Activated T-cell treated with anti-CD3 and anti-CD28 coated beads, Interleukin-2, amount 50 U/mL, for 72 hours (primary cell): ENCODE data around the gene ZNF487. TPM values are rescaled to one million over a fixed set of nuclear protein-coding genes. Genes with fewer than 3 reads are reported as not detected.
"Not testable (repeated sequence)": the region's sequence is repeated elsewhere in the genome, so short reads cannot be mapped to it uniquely, and the experiment has no call there.

Experiments
- ATAC-seq, 2 donors: fragments of 150-1000 bp; cut with Tn5 transposase; replicated peaks in 1 of 2; 2 replicates each; pipeline ENCODE4 v1.10.0; 2021; ENCODE audit warnings: moderate library complexity in 2 of 2, mild to moderate bottlenecking in 1 of 2
- DNase-seq, 2 donors: peaks; one replicate each; pipeline ENCODE4 v3.0.0; 2021 to 2022; ENCODE audit warnings: mixed read lengths in 1 of 2
- H3K27ac Mint-ChIP-seq: one replicate; pipeline ENCODE4 v1.8.0; 2022; ENCODE audit warnings: mild to moderate bottlenecking, moderate library complexity, mixed read lengths
- H3K27me3 Mint-ChIP-seq: one replicate; pipeline ENCODE4 v1.8.0; 2022; ENCODE audit warnings: low read depth, mixed read lengths
- H3K36me3 Mint-ChIP-seq, 2 donors: one replicate each; pipeline ENCODE4 v1.8.0; 2022; ENCODE audit warnings: mixed read lengths in 2 of 2, mild to moderate bottlenecking in 1 of 2; ENCODE audit not compliant: insufficient read depth in 2 of 2
- H3K4me1 Mint-ChIP-seq: one replicate; pipeline ENCODE4 v1.8.0; 2022; ENCODE audit warnings: low read depth, mixed read lengths
- H3K4me3 Mint-ChIP-seq, 2 donors: one replicate each; pipeline ENCODE4 v1.8.0; 2022; ENCODE audit warnings: mild to moderate bottlenecking in 2 of 2, mixed read lengths in 2 of 2, moderate library complexity in 2 of 2
- H3K9me3 Mint-ChIP-seq, 2 donors: one replicate each; pipeline ENCODE4 v1.8.0; 2022; ENCODE audit warnings: mixed read lengths in 2 of 2
- total RNA-seq, 2 donors: library from RNA; stranded (reverse); gene quantifications; one replicate each; pipeline ENCODE4 v1.2.3, GENCODE V29; 2022

ZNF487 gene
- total RNA-seq, 2 donors from 2014 or later: 2.9 to 3.6 TPM

GRCh38 chr10:43408710-43409384 lies 28.1 kb upstream of the ZNF487 start, which contains the start of gene HNRNPF:
TSS of gene HNRNPF (minus strand) at chr10:43409186. CDS start at chr10:43387884, 21,302 bp downstream.
- Mint-ChIP-seq H3K9me3 (no peaks in the 10 kb centered on the region), H3K27me3 (no peaks in the 10 kb centered on the region), H3K36me3 (peaks cover 11 to 27% of the 10 kb centered on the region in 2 donors), H3K4me1 (peaks cover 34% of the 10 kb centered on the region), H3K27ac (peak within 1 kb of the TSS; percentile 94), H3K4me3 (peak within 1 kb of the TSS; percentile 94 to 100)
- ATAC-seq: peak; percentile 79
- peak; percentile 96 to 98 for DNase-seq

DNA sequence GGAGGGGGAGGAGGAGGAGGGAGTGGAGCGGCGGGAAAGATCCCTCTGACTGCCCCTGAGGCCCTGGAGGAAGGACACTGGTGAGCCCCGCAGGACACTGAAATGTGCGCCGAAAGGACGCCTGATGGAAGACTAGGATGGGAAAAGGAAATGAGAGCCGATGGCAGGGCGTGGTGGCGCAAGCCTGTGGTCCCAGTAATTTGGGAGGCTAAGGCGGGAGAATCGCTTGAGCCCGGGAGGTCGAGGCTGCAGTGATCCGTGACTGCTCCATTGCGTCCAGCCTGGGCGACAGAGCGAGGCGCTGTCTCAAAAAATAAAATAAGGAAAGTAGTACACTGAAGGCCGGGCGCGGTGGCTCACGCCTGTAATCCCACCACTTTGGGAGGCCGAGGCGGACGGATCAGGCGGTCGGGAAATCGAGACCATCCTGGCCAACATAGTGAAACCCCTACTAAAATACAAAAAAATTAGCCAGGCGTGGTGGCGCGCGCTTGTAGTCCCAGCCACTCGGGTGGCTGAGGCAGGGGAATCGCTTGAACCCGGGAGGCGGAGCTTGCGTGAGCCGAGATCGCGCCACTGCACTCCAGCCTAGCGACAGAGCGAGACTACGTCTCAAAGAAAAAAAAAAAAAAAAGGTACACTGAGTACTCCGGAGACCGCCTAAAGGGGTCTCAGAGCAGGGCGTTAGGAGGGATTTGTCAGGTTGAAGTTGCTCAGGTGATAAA lies 27.4 kb upstream of the ZNF487 start:
- H3K27me3 Mint-ChIP-seq: no peaks in the 10 kb centered on the region
- H3K4me3 Mint-ChIP-seq: peak overlapping the region; percentile 94 to 100
- DNase-seq: peak; percentile 70 to 78
- H3K4me1 Mint-ChIP-seq: peaks cover 27% of the 10 kb centered on the region
- H3K9me3 Mint-ChIP-seq: no peaks in the 10 kb centered on the region
- peak in 1 of 2 donors; percentile 8 for ATAC-seq
- H3K36me3 Mint-ChIP-seq: peaks cover 10 to 21% of the 10 kb centered on the region in 2 donors
- peak overlapping the region; percentile 94 for H3K27ac Mint-ChIP-seq

DNA sequence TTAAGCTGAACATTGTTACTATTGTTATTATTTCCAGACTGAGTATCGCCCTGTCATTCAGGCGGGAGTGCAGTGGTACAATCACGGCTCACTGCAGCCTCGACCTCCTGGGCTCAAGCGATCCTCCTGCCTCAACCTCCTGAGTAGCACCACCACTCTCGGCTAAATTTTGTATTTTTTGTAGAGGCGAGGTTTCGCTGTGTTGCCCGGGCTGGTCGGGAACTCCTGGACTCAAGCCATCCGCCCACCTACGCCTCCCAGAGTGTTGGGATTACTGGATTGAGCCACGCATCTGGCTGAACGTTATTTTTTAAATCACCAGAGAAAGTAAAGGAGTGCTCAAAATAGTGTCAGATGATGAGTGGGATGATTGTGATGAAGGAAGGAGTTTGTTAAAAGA lies 26.6 kb upstream of the ZNF487 start:
- Mint-ChIP-seq H3K4me1 (peaks cover 24% of the 10 kb centered on the region), H3K36me3 (peaks cover 8 to 17% of the 10 kb centered on the region in 2 donors), H3K9me3 (no peaks in the 10 kb centered on the region), H3K27me3 (no peaks in the 10 kb centered on the region), H3K4me3 (peak overlapping the region; percentile 94 to 100), H3K27ac (peak overlapping the region; percentile 94)
- DNase-seq (no peak), ATAC-seq (no peak)

GRCh38 chr10:43411536-43411935 lies 25.4 kb upstream of the ZNF487 start:
- ATAC-seq: no peak
- no peak for DNase-seq
- H3K27ac Mint-ChIP-seq: no peak overlapping the region
- no peaks in the 10 kb centered on the region for H3K9me3 Mint-ChIP-seq
- peaks cover 4 to 13% of the 10 kb centered on the region in 2 donors for H3K36me3 Mint-ChIP-seq
- H3K4me3 Mint-ChIP-seq: peak overlapping the region in 1 of 2 donors; percentile 2
- H3K27me3 Mint-ChIP-seq: no peaks in the 10 kb centered on the region
- peaks cover 23% of the 10 kb centered on the region for H3K4me1 Mint-ChIP-seq

DNA sequence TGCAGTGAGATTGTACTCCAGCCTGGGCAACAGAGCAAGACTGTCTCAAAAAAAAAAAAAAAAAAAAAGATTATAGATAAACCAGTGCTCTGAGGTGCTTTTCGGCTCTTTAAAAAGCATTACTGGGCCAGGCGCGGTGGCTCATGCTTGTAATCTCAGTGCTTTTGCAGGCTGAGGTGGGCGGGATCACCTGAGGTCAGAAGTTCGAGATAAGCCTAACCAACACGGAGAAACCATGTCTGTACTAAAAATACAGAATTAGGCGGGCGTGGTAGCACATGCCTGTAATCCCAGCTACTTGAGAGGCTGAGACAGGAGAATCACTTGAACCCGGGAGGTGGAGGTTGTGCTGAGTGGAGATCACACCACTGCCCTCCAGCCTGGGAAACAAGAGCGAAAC lies 21.4 kb upstream of the ZNF487 start:
- no peaks in the 10 kb centered on the region for H3K27me3 Mint-ChIP-seq
- H3K4me1 Mint-ChIP-seq: peaks cover 44% of the 10 kb centered on the region
- DNase-seq (no peak), ATAC-seq (no peak)
- peaks cover 1 to 7% of the 10 kb centered on the region in 2 donors for H3K36me3 Mint-ChIP-seq
- no peak overlapping the region for H3K27ac Mint-ChIP-seq
- no peaks in the 10 kb centered on the region for H3K9me3 Mint-ChIP-seq
- H3K4me3 Mint-ChIP-seq: no peak overlapping the region

GRCh38 chr10:43417950-43418768 lies 18.8 kb upstream of the ZNF487 start:
- DNase-seq (peak; percentile 48 to 53), ATAC-seq (peak; percentile 31 to 45)
- H3K36me3 Mint-ChIP-seq: peaks cover 1 to 7% of the 10 kb centered on the region in 2 donors
- H3K4me1 Mint-ChIP-seq: peaks cover 50% of the 10 kb centered on the region
- peak overlapping the region; percentile 64 for H3K4me3 Mint-ChIP-seq
- no peaks in the 10 kb centered on the region for H3K27me3 Mint-ChIP-seq
- H3K27ac Mint-ChIP-seq: peak overlapping the region; percentile 90
- no peaks in the 10 kb centered on the region for H3K9me3 Mint-ChIP-seq

DNA sequence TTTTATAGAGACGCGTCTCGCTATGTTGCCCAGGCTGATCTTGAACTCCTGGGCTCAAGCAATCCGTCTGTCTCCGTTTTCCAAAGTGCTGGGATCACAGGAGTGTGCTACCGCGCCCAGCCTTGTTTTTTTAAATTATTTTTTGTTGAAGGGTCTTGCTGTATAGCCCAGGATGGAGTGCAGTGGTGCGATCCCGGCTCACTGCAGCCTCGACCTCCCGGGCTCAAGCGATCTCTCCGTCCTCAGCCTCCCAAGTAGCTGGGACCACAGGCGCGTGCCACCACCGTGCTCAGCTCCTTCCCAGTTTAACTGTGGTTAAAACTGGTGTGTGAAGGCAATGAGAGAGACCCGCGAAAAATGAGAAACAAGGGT lies 16.9 kb upstream of the ZNF487 start:
- Mint-ChIP-seq H3K9me3 (no peaks in the 10 kb centered on the region), H3K36me3 (peaks cover 1 to 7% of the 10 kb centered on the region in 2 donors), H3K27ac (peak overlapping the region; percentile 97), H3K4me3 (peak overlapping the region; percentile 97 to 98), H3K4me1 (peaks cover 49% of the 10 kb centered on the region), H3K27me3 (no peaks in the 10 kb centered on the region)
- ATAC-seq: no peak
- DNase-seq: no peak

DNA sequence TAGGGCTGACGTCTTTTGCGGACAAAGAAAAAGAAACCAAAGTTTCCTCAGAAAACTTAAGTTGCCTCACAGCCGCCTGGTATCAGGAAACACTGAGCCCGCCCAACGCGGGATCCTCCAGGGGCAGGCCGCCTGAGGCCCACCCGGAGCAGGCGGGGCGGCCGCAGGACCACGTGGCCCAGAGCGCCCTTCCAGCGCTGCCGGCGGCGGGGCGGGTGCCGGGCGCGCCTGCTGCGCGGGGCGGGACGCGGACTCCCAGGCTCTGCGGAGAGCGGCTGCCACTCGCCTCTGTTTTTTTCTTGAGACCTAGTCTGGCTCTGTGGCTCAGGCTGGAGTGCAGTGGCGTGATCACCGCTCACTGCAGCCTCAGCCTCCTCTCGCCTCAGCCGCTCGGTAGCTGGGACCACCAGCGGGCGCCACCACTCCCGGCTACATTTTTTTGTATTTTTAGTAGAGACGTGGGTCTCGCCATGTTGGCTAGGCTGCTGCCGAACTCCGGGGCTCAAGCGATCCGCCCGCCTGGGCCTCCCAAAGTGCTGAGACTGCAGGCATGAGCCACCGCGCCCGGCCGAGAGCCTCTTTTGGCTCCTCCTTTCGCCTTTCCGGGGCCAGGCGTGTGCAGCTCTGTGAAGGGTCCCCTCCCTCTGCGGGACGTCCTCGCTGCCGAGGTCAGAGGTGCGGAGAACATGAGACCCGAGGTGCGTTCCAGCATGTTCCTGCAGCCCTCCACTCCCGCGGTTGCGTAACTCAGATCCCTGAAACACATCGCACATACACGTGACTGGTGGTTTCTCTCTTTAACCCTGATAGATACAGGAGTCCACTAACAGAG lies 16.3 kb upstream of the ZNF487 start:
- Mint-ChIP-seq H3K27ac (peak overlapping the region; percentile 99), H3K27me3 (no peaks in the 10 kb centered on the region), H3K4me1 (peaks cover 47% of the 10 kb centered on the region), H3K4me3 (peak overlapping the region; percentile 97 to 98), H3K9me3 (no peaks in the 10 kb centered on the region), H3K36me3 (peaks cover 1 to 7% of the 10 kb centered on the region in 2 donors)
- ATAC-seq (peak; percentile 90 to 91), DNase-seq (peak; percentile 87 to 89)

DNA sequence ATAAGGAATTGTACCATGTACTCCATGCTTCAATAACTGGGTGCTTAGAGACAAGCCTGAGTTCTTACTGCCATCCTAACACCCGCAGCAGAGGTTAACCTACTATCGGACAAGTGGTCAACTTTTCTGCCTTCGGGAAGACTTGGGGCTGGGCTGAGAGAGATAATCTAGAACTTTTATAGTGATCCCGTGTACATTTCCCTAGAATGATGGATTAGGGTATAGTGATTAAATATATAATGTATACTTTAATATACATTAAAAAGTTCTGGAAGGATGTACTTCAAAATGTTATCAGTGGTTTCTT lies 15.8 kb upstream of the ZNF487 start:
- H3K36me3 Mint-ChIP-seq: peaks cover 1 to 7% of the 10 kb centered on the region in 2 donors
- no peaks in the 10 kb centered on the region for H3K9me3 Mint-ChIP-seq
- peak overlapping the region; percentile 99 for H3K27ac Mint-ChIP-seq
- peaks cover 52% of the 10 kb centered on the region for H3K4me1 Mint-ChIP-seq
- H3K4me3 Mint-ChIP-seq: peak overlapping the region; percentile 97 to 98
- no peak for ATAC-seq
- no peak for DNase-seq
- no peaks in the 10 kb centered on the region for H3K27me3 Mint-ChIP-seq

- H3K4me1 Mint-ChIP-seq: peaks cover 52% of the 10 kb centered on the region
- ATAC-seq (no peak), DNase-seq (no peak)
- H3K9me3 Mint-ChIP-seq: no peaks in the 10 kb centered on the region
- peaks cover 1 to 7% of the 10 kb centered on the region in 2 donors for H3K36me3 Mint-ChIP-seq
- peak overlapping the region; percentile 69 to 71 for H3K4me3 Mint-ChIP-seq
- peak overlapping the region; percentile 95 for H3K27ac Mint-ChIP-seq
- H3K27me3 Mint-ChIP-seq: no peaks in the 10 kb centered on the region
Measured at GRCh38 chr10:43421519-43421918, 15.4 kb upstream of the ZNF487 start.

- ATAC-seq, H3K9me3 Mint-ChIP-seq, DNase-seq, H3K36me3 Mint-ChIP-seq, H3K27me3 Mint-ChIP-seq: not testable (repeated sequence)
- peaks cover 52% of the 10 kb centered on the region for H3K4me1 Mint-ChIP-seq
- H3K27ac Mint-ChIP-seq: peak overlapping the region; percentile 95
- H3K4me3 Mint-ChIP-seq: peak overlapping the region; percentile 69 to 71
Measured at GRCh38 chr10:43421944-43422343, 15.0 kb upstream of the ZNF487 start.

DNA sequence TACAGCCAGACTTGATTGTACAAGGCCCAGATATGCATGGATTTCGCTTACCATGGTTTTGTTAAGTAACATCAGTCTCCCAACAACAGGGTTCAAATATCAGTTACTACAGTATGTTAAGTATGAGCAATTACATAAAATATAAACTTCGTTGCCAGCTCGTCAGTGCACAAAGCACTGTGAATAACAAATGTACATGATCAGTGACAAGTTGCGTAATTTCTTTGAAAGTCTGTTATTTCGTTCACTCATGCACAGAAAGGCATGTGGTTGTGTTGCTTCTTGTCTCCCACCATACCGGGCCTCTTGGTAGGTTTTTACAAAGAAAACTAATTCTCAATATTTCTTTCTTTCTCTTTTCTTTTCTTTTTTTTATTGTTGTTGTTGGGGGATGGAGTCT lies 12.5 kb upstream of the ZNF487 start:
- no peak for ATAC-seq
- H3K4me1 Mint-ChIP-seq: peaks cover 46% of the 10 kb centered on the region
- no peak for DNase-seq
- peaks cover 1 to 7% of the 10 kb centered on the region in 2 donors for H3K36me3 Mint-ChIP-seq
- H3K27me3 Mint-ChIP-seq: no peaks in the 10 kb centered on the region
- H3K9me3 Mint-ChIP-seq: no peaks in the 10 kb centered on the region
- no peak overlapping the region for H3K27ac Mint-ChIP-seq
- H3K4me3 Mint-ChIP-seq: no peak overlapping the region
